ENCODE measurements around the gene FGD5.

GRCh38 chr3:14880447-14881106, 61.8 kb downstream of the FGD5 start:
- TF ChIP-seq USF1 (IDR thresholded peaks at IDR 0.05; ENCODE audit: borderline replicate concordance, low read depth), result no peak
- TF ChIP-seq CTCF (IDR thresholded peaks at IDR 0.05), result no peak
- no peak for TF ChIP-seq RFX5 (IDR thresholded peaks at IDR 0.05; ENCODE audit: low read length)
- TF ChIP-seq POLR2AphosphoS5 (IDR thresholded peaks at IDR 0.05; ENCODE audit: low read depth, low read length), result no peak
- TF ChIP-seq RCOR1 (IDR thresholded peaks at IDR 0.05; ENCODE audit: low read length), result no peak
- no peak for TF ChIP-seq EZH2phosphoT487 (IDR thresholded peaks at IDR 0.05; ENCODE audit: borderline replicate concordance, low read depth)
- no peak for TF ChIP-seq REST (IDR thresholded peaks at IDR 0.05; ENCODE audit: low read depth, low read length)
- no peak for TF ChIP-seq GABPA (IDR thresholded peaks at IDR 0.05; ENCODE audit: low read depth)

Measured in SK-N-SH (cell line).